HG03469 (cell line): ENCODE data around the gene DEF6.
"Not testable (repeated sequence)": the region's sequence is repeated elsewhere in the genome, so short reads cannot be mapped to it uniquely, and the experiment has no call there.

Source experiments
- ATAC-seq: cut with Tn5 transposase; IDR thresholded peaks from one replicate; pipeline ENCODE4 v1.9.1; 2021; ENCODE audit warnings: mild to moderate bottlenecking, moderate library complexity, moderate number of reproducible peaks; ENCODE audit not compliant: unreplicated experiment

DEF6 gene

DNA sequence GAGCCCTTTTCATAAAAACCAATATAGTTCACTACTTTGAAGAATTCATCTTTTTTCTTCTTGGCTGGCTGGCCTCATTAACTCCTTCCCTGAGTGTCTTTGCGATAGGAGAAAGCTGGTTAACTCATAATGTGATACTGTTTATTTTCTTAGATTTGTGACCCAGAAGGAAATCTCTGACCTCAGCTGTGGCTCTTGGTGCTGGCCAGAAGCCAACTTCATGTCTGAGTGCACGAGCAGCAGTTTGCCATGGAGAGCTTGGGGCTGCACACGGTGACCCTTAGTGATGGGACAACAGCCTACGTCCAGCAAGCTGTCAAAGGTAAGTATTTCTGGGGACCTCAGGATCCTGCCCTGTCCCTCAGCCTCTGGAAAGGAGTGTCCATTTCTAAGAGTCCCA, 16.7 kb upstream of the DEF6 start:
- ATAC-seq: no peak

DNA sequence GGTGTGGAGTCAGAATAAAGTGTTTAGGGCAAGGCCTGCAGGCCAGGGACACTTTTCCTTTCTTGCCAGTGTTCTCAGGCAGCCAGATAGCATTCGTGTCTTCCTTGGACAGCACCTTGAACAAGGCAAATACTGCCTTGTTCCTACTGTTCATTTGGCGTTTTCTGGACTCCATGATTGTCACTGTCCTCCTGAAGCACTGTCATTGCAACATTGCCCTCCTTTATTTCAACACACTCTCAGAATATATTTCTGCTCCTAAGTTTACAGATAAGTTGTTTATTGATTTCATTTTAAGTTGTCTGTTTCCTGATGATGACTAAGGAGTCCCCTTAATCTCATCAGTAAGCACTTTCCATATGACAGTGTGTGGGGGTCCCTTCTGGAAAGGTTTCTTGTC, 15.1 kb upstream of the DEF6 start:
- ATAC-seq: no peak

DNA sequence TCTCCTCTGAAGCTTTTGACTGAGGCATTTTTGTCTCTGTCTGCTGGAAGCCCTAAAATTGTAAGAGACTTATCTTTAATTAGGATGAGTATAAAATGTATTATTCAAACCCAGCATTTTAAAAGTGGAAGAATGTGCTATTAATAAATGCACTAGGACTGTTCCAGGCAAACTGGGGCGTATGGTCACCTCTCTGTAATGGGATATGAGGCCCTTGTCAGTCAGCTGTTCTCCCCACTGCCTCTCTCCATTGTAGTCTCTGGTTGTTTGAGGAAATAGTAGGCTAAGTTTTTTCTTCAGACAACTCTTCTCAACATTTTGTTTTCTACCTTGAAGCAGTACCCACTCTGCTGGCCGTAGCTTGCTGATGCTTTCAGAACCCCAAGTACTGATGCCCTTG, 14.3 kb upstream of the DEF6 start:
- ATAC-seq: no peak

DNA sequence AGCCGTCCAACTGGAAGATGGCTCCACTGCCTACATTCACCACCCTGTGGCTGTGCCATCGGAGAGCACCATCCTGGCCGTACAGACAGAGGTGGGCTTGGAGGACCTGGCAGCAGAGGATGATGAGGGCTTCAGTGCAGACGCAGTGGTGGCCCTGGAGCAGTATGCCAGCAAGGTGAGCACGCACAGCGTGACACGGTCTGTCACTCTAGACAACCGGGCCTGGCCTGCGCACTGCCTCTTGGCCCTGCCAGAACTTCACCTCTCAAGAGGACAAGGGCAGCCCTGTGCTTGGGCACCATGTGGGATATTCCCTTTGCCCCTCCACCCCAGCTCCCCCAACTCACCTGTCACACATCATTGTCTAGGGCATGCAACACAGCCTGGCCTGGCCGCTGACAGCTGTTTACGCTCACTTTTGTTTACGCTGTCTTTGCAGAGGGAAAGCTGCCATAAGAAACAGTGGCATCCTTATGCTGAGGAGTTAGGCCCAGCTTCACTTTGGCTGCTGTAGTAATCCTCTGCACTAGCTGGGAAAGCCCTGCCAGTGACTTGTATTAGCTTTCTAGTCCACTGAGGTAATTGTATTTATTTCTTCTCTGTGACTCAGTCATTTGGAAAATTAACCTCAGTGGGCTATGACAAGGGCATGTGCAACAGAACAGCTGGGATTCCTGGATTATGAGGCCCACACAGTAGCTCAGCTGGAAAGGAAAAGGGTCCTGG, 9.8 kb upstream of the DEF6 start:
- ATAC-seq: no peak

DNA sequence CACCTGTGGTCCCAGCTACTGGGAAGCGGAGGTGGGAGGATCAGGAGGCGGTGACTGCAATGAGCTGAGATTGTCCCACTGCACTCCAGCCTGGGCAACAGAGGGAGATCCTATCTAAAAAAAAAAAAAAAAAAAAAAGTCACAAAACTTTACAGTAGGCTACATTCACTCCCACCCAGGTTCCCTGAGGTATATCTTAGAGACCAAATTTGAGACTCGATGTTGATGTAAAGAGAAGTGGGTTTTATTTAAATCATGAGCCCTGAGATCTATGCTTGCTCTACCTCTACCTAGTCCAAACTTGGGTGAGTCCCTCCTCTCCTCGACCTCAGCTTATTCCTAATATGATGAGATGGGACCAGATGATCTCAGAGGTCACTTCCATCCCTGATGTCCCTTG, 8.8 kb upstream of the DEF6 start:
- no peak for ATAC-seq

DNA sequence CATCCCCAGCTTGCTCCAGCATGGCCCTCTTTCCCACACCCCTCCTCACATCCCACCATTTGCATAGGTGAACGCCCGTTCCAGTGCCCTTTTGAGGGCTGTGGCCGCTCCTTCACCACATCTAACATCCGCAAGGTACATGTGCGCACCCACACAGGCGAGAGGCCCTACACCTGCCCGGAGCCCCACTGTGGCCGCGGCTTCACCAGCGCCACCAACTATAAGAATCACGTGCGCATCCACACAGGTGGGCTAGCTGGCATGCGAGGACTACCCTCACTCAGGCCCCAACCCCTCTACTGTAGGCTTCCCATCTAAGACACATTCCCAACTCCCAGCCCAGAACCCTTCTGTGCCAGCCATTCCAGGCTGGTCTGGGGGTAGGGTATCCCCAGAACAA, 6.1 kb upstream of the DEF6 start:
- no peak for ATAC-seq

DNA sequence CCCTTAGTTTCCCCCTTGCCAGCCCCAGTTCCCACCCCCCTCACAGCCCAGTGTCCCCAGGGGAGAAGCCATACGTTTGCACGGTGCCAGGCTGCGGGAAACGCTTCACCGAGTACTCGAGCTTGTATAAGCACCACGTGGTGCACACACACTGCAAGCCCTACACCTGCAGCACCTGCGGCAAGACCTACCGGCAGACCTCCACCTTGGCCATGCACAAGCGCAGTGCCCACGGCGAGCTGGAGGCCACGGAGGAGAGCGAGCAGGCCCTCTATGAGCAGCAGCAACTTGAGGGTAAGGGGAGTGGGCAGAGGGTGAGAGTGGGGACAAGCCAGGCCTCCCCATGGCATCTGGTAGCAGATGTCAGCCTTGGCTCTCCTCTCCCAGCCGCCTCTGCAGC, 5.1 kb upstream of the DEF6 start:
- no peak for ATAC-seq

DNA sequence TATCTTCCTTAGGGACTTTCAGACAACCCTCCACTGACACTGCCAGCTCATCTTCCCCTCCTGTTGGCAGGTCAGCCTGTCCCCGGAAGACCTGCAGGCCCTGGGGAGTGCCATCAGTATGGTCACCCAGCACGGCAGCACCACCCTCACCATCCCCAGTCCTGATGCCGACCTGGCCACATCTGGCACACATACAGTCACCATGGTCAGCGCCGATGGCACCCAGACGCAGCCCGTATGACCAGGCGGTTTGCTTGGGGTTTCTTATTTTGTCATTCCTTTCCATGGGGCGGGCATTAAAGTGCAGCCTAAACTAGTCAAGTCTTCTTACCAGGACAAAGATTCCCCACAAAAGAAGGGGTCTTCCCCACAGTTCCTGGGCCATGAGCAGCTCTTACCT, 3.9 kb upstream of the DEF6 start:
- ATAC-seq: no peak

DNA sequence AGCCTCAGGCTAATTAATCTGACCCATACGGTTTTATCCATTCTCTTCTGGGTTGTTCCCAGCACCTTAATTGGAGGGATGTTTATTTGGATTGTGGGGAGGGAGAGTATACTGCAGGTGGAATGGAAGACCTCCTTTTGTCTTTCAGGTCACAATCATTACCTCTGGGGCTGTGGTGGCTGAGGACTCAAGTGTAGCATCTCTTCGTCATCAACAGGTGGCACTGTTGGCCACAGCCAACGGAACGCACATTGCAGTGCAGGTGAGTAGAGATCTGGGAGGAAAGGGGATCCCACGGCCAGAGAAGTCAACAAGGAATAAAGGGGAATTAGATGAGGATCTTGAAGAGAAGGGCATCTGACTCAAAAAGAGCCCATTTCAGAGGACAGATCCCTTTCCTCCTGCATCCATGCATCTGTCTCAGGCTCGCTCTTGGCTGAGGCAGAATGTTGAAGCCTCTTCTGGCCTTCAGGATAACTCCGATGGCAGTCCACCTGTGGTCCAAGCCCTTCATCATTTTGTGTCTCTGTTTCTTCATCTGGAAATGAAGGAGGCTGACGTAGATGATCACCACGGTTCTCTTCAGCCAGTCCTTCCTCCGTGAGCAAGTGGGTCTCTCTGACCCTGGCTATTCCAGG, 3.2 kb upstream of the DEF6 start:
- ATAC-seq: no peak

DNA sequence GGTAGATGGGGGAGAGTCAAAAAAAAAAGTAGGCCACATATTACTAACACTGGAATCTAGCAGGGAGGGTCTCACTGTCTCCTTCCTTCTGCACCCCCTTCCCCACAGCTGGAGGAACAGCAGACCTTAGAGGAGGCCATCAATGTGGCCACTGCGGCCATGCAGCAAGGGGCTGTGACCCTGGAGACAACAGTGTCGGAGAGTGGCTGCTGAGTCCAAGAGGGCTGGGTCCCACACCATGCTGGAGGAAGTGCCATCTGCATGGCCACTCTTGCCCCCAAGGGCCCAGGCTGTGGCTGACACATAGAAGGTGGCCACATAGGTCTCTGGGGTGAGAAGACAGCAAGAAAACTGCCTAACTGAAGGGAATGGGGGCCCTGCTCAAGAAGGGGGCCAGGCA, 2.6 kb upstream of the DEF6 start:
- no peak for ATAC-seq

DNA sequence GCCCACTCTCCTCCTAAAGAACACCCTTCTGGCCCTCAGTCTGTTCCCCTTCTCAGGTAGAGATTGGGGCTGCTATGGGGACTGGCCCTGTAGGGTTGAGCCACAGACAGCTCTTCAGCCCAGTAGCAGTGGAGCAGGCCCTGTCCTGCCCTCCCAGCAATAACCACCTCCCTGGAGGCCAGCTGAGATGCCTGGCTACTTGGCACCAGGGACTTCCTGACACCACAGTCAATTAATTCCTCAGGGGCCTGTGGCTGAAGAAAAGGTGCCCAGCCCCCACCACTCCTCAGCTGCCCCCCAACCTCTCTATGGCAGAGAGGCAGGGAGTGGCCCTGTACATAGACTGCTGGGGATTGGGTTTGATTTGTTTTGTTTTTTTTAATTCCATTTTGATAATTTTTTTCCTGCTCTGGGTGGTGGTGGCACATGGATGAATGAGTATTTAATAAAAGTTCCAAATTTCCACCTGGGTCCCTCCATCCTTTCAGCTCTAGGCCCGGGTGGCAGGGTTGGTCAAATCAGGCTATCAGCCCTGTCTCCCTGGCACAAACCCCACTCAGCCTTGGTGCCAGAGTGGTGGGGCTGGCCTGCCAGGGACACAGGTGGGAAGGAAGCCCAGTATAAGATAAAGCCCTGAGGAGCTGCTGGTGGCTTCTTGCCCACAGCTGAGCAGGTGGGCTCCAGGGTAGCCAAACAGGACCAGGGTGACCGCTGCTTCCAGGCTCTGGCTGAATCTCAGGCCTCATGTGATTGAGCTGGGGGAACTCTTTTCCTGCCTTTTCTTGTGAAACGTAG, 1.9 kb upstream of the DEF6 start:
- ATAC-seq: no peak

DNA sequence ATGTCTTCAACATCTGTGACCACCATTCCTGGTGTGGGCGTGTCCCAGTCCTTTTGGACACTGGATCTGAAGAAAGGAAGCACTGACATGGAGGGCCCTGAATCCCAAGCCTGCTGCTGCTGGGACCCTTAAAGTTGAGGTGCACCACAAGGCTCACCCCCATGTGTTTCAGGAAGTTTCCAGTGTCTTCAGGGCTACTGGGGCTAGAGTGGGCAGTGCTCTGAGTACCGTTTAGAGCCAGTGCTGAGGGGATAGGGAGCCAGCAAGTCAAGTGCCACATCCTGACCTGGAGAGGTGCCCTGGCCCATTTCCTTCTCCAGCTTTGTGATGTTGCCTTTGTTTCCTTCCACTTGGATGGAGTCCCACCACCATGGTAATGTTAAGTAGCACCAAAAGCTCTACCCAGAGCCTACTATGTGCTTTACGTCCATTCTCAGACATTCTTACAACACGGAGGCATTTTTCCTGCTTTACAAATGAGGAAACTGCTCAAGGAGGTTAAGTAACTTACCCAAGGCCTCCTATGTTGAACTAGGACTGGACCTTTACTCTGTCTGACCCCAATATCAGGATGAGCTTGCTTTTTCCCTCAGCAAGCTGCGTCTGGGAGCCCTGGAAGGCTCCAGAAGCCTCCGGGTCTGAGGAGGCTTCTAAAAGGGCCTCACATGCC, 552 bp upstream of the DEF6 start:
- no peak for ATAC-seq

DNA sequence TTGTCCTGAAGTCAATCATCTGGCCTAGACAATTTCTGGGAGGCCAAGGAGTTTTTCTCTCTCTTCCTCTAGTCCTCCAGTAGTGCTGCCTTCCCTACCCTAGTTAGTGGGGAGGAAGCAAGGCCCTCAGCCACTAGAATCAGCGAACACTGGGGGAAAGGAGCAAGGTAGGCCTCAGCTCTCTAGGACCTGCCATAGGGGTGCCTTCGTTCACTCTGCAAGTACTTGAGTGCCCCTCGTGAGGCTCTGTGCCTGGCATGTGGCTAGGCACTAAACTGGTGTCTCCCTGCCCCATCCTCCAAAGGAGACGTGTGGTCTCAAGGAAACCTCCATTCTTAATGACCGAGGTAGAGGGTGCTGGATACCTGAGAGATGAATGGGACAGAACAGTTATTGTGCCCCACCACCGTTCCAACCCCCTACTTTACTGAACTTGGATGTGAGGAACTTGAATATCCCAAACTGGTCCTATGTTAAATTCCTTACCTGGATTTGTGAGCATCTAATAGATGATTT, 1.1 kb downstream of the DEF6 start:
- no peak for ATAC-seq

DNA sequence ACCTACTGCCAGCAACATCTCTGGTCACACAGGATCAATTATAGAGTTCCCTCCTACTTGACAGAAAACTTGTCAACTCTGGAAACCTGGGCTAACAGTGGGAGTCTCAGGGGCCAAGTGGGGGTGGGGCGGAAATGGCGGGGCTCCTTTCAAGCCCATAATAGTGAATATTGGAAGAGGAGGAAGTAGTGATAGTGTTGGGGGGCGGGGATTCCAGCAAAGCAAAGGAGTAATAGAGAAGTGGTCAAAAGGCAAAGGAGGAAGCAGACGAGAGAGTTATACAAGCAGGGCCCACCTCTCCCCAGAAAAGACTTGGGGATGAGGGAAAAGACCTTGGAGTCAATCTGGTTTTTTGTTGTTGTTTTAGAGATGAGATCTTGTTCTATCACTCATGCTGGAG, 2.1 kb downstream of the DEF6 start:
- no peak for ATAC-seq

DNA sequence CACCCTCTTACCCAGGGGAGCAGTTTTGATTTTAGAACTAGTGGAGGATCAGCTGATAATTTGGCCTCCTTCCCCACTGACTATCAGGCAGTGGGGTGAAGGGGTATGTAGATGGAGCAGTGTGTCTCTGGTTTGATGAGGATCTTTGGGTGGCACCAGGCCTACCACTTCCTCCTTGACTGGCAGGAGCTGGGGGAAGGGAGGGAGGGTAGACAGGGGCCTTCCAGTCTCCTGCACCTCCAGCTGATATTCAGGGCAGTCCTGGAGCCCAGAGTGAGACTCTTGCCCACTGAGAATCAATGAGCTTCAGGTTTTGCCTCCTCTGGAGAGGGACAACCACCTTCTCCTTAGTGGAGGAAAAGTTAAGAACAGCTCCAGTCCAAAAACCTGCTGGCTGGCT, 3.2 kb downstream of the DEF6 start:
- no peak for ATAC-seq

DNA sequence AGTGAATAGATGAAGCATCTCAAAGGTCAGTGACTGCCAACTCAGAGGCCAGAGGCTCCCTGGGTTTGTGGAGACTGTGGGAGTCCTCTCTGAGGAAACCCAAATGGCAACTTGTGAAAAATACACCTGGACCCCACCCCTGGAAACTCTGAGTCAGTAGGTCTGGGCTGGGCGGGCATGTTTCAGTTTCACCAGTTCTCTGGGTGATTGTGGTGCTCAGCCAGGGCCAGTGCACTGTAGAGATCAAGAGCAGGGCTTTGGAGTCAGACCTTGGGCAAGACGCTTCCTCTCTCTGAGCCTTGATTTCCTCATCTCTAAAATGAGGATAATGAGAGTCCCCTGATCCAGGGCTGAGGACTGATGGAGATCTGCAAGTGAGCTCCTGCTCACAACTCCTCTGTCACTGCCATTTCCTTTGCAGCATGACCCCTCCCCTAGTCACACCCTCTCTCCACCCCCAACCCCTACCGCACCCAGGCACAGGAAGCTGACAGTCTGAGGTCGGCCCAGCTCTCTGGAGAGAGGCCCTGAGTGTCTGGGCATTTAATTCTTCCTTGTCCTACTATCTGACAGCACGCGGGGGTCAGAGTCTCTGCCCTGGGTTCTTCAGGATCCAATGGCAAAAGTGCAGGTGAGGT, 5.1 kb downstream of the DEF6 start:
- ATAC-seq: no peak

DNA sequence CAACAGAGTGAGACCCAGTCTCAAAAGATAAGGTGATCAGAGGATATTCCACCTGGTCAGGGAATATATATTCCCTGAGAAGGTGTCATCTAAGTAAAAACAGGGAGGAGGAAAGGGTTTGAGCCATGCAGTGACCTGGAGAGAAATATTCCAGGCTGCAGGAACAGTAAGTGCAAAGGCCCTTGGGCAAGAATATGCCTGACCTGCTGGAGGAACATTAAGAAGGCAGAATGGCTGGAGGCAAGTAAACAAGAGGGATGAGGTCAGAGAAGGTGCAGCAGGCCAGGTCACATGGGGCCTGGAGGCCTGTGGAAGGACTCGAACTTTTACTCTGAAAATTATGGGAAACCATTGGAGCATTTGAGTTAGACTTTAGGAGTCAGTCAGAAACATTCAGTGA, 6.7 kb downstream of the DEF6 start:
- ATAC-seq: no peak

DNA sequence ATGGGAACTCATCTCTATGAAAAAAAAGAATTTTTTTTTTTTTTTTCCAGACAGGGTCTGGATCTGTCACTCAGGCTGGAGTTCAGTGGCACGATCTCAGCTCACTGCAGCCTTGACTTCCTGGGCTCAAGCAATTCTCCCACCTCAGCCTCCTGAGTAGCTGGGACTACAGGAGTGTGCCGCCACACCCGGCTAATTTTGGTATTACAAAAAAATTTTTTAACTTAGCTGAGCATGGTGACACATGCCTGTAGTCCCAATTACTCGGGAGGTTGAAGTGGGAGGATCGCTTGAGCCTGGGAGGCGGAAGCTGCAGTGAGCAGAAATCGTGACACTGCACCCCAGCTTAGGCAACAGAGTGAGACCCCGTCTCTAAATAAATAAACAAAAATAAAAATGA, 7.5 kb downstream of the DEF6 start:
- ATAC-seq: no peak

DNA sequence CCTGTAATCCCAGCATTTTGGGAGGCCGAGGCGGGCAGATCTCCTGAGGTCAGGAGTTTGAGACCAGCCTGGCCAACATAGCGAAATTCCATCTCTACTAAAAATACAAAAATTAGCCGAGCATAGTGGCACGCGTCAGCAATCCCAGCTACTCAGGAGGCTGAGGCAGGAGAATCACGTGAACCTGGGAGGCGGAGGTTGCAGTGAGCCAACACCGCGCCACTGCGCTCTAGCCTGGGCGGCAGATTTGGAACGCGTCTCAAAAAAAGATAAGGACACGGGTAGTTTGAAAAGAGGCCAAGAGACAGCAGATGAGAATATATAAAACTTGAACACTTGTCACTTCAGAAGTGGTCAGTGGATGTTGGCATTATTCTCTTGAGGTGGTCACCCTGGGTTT, 9.5 kb downstream of the DEF6 start:
- not testable (repeated sequence) for ATAC-seq

DNA sequence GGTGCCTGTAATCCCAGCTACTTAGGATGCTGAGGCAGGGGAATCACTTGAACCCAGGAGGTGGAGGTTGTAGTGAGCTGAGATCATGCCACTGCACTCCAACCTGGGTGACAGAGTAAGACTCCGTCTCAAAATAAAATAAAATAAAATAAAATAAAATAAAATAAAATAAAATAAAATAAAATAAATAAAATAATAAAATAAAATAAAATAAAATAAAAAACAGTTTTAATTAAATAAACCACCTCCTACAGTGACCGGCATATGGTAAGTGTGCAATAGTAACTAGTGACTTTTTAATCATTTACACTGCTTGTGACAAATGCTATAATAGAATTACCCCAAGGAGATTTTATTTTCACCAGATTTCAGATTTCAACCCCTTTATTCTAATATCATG, 10.9 kb downstream of the DEF6 start:
- not testable (repeated sequence) for ATAC-seq
